Retinal pigment epithelial cell (primary cell): ENCODE data around the gene ZFP36.
"Not testable (repeated sequence)": the region's sequence is repeated elsewhere in the genome, so short reads cannot be mapped to it uniquely, and the experiment has no call there.

ENCODE experiments used
- DNase-seq: peaks from one replicate; pipeline ENCODE4 v3.0.0-alpha.2; 2010; ENCODE audit warnings: low read depth
- H3K4me3 ChIP-seq: 2 replicates; pipeline ENCODE4 v1.5.1; 2011; ENCODE audit warnings: mild to moderate bottlenecking, low read length, control low read depth, moderate library complexity
- CTCF ChIP-seq: conservative IDR thresholded peaks from 2 replicates; pipeline ENCODE4 v1.5.1; 2011; ENCODE audit warnings: low read depth, low read length, control low read depth, inconsistent platforms

The ZFP36 gene

GRCh38 chr19:39369200-39369599 is 37.4 kb upstream of the ZFP36 start:
- no peak for DNase-seq
- TF ChIP-seq CTCF, result no peak

GRCh38 chr19:39370735-39371134 is 35.9 kb upstream of the ZFP36 start:
- no peak for DNase-seq
- H3K4me3 ChIP-seq, result no peak overlapping the region
- no peak for TF ChIP-seq CTCF

More at GRCh38 chr19:39369200-39369599, 37.4 kb upstream of the ZFP36 start:
- no peak overlapping the region for H3K4me3 ChIP-seq

- peak; percentile 52 for DNase-seq
Observed at GRCh38 chr19:39372047-39372802, 34.4 kb upstream of the ZFP36 start.

GRCh38 chr19:39372941-39373340 is 33.7 kb upstream of the ZFP36 start:
- no peak overlapping the region for H3K4me3 ChIP-seq
- DNase-seq, result no peak
- no peak for TF ChIP-seq CTCF

More at GRCh38 chr19:39372047-39372802, 34.4 kb upstream of the ZFP36 start:
- no peak for TF ChIP-seq CTCF
- H3K4me3 ChIP-seq, result no peak overlapping the region

GRCh38 chr19:39375929-39376328 is 30.7 kb upstream of the ZFP36 start:
- no peak for DNase-seq
- TF ChIP-seq CTCF, result no peak
- no peak overlapping the region for H3K4me3 ChIP-seq

- no peak for DNase-seq
- no peak for TF ChIP-seq CTCF
- no peak overlapping the region for H3K4me3 ChIP-seq
Observed at GRCh38 chr19:39377373-39378362, 29.0 kb upstream of the ZFP36 start.

- DNase-seq, H3K4me3 ChIP-seq: not testable (repeated sequence)
Observed at GRCh38 chr19:39379366-39379765, 27.3 kb upstream of the ZFP36 start.
